Measurements from ENCODE around the gene CYTH1. TPM values are rescaled to one million over a fixed set of nuclear protein-coding genes. Genes with fewer than 3 reads are reported as not detected.

CYTH1 gene
- total RNA-seq, 1 experiment from 2014 or later = 69.2 TPM

DNA sequence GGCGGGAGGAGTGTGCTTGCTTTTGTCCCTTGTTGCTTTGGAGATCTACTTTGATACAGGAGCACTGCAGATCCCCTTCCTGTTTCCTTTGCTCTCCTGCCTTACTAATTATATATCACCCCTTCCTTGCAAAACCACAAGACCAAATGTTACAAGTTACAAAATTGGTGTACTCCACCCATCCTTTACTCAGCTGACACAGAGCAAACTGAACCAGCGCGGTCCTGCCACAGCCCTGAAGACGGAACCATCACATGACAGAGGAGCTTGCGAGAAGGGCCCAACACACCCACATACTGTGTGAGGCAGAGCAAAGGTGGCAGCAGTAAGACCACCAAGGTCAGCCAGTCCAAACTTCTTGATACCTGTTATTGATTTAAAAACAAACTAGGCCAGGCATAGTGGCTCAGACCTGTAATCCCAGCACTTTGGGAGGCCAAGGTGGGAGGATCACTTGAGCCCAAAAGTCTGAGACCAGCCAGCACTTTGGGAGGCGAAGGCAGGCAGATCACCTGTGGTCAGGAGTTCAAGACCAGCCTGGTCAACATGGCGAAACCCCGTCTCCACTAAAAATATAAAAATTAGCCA lies 33.2 kb downstream of the CYTH1 start:
- DNase-seq (ENCODE audit: low read depth, low spot score) = peak; percentile 65
- in situ Hi-C loops (cut with HindIII; ENCODE audit: low pct_unique_long_range_greater_than_20kb, low sequenced_read_pairs) = no loop called here

DNA sequence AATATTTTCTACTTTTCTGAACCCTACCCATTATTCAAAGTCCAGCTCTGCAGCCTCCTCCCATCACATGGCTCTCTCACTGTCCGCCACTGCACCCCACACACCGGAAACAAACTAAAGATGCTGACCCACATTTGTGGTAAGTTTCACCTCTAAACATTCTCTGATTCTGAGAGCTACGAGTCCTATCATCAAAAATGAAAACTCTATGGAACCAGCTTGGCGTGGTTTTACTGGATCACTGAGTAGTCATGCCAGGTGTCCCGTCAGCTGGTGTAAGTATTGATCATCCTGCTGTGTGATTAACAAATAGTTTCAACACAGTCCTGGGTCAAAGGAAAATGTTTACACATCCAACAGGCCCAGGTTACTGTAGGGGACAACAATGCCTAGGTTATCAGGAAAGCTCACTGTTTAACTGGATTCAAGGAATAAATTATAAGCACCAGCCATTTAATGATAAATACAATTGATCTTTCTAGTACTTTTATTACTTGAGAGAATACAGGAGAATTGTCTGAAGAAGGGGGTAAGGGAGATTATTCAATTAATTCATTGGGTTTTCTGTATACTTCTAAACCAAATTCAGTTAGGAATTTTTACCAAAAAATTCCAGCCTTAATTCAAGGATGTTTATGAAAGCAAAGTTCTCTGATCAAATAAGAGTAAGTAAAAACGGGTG lies 33.9 kb downstream of the CYTH1 start:
- no peak for DNase-seq (ENCODE audit: low read depth, low spot score)
- in situ Hi-C loops (cut with HindIII; ENCODE audit: low pct_unique_long_range_greater_than_20kb, low sequenced_read_pairs) = no loop called here

DNA sequence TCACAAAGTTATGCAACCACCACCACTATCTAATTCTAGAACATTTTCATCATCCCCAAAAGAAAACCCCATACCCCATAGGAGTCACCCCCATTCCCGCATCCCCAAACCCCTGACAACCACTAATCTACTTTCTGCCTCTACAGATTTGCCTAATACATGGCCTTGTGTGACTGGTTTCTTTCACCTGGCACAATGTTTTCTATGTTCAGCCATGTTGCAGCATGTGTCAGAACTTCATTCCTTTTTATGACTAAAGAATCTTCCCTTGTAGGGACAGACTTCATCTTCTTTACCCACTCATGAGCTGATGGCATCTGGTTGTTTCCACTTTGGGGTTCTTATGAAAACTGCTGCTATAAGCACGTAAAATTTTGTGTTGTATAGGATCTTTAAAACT lies 34.6 kb downstream of the CYTH1 start:
- in situ Hi-C loops (cut with HindIII; ENCODE audit: low pct_unique_long_range_greater_than_20kb, low sequenced_read_pairs) = no loop called here
- no peak for DNase-seq (ENCODE audit: low read depth, low spot score)

DNA sequence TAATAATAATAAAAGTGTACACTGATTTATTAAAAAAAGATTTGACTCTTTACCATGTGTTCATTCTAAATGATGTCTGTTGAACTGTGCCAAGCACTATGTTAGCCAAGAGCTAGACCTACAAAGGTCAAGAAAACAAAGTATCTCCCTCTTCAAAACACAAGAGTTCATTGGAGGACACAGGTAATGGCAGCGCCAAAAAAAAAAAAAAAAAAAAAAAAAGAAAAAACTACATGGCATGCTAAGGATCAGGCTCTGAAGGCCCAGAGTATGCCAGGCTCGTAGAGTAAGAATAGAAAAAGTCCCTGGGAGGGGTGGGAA lies 35.2 kb downstream of the CYTH1 start:
- in situ Hi-C loops (cut with HindIII; ENCODE audit: low pct_unique_long_range_greater_than_20kb, low sequenced_read_pairs) = no loop called here
- no peak for DNase-seq (ENCODE audit: low read depth, low spot score)

DNA sequence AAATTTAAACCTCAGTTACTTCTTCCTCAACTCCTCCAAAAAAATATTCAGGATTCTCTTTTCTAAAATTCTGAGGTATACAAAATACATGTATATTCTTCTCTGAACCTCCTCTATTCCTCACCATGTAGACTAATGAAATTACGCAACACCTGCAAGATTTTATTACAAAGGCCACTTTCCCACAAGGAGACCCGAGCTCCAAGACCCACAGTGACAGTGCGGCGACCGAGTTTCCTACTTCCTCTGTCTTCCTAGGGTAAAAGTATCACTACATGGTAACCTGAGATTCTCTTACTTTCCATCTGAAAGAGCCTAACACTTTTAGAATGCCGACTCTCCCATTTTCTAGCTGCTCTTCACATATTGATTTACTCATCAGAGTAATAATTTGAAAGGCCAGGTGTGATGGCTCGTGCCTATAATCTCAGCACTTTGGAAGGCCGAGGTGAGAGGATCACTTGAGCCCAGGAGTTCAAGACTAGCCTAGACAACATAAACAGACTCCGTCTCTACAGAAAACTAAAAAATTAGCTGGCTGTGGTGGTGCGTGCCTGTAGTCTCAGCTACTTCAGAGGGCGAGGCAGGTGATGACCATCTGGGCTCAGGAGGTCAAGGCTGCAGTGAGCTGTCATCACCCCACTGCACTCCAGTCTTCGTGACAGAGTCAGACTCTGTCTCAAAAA lies 35.7 kb downstream of the CYTH1 start:
- in situ Hi-C loops (cut with HindIII; ENCODE audit: low pct_unique_long_range_greater_than_20kb, low sequenced_read_pairs) = no loop called here

DNA sequence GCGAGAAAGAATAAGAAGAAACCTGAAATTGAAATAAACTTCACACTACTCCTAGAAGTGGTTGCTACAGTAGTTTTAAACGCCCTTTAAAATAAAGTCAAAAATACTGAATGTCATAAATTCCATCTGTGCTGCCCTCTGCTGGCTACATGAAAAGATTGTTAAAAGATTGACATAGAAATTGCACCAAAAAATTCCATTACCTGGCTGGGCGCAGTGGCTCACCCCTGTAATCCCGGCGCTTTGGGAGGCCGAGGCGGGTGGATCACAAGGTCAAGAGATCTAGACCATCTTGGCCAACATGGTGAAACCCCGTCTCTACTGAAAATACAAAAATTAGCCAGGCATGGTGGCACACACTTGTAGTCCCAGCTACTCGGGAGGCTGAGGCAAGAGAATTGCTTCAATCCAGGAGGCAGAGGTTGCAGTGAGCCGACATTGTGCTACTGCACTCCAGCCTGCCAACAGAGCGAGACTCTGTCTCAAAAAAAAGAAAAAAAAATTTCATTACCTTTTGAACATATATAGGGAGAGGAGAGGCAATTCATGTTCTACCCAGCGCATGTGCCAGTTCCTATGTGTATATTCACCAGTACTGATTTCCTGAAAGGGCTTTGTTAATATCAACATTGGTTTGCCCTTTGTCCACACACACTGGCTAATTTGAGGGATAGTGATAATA lies 36.5 kb downstream of the CYTH1 start:
- in situ Hi-C loops (cut with HindIII; ENCODE audit: low pct_unique_long_range_greater_than_20kb, low sequenced_read_pairs) = no loop called here
- peak; percentile 72 for DNase-seq (ENCODE audit: low read depth, low spot score)

More for the DNA sequence above, 35.7 kb downstream of the CYTH1 start:
- no peak for DNase-seq (ENCODE audit: low read depth, low spot score)

DNA sequence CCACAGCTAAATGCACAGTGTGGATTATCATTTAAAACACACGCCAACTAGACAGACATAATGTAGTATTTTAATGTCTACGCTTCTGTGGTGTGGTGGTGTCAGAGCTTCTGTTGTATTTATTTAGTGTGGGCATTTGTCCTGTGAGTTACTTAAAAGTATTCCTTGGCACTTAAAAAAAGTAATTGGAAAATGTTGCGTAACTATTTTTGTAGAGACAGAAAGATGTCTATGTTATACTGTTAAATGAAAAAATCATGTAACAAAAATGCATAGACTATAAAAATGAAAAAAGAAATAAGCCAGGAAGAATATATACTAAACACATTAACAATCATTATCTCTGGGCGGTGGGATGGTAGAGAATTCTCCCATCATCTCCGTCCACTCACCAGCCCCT lies 39.2 kb downstream of the CYTH1 start:
- DNase-seq (ENCODE audit: low read depth, low spot score) = no peak
- in situ Hi-C loops (cut with HindIII; ENCODE audit: low pct_unique_long_range_greater_than_20kb, low sequenced_read_pairs) = no loop called here

DNA sequence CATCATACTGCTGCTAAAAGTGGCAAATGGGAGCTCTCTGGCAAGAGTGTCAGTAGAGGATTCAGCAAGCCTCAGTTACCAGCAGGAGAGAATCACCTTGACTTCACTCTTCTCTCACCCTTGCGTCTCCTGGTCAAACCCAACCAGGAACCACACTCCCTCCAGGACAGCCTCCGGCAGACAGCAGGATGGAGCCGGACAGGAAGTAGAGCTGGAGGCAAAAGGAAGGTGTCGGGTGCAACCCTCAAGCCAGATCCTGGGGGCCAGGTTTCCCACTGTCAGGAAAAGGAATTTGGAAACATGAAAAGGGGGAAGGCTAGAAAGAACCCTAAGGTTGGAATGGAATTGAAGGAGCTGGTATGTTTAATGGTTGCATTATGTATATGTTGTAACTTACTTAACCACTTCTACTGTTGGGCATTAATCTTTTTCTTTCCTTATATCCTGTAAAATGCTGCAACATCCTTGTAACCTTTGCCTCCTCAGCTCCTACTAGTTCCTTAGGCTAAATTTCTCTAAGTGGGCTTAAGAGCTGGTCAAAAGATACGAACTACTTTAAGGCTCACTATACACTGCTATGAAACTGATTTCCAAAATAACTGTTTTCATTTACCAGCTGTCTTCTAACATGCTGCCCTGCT lies 40.3 kb downstream of the CYTH1 start:
- no peak for DNase-seq (ENCODE audit: low read depth, low spot score)
- in situ Hi-C loops (cut with HindIII; ENCODE audit: low pct_unique_long_range_greater_than_20kb, low sequenced_read_pairs) = no loop called here

DNA sequence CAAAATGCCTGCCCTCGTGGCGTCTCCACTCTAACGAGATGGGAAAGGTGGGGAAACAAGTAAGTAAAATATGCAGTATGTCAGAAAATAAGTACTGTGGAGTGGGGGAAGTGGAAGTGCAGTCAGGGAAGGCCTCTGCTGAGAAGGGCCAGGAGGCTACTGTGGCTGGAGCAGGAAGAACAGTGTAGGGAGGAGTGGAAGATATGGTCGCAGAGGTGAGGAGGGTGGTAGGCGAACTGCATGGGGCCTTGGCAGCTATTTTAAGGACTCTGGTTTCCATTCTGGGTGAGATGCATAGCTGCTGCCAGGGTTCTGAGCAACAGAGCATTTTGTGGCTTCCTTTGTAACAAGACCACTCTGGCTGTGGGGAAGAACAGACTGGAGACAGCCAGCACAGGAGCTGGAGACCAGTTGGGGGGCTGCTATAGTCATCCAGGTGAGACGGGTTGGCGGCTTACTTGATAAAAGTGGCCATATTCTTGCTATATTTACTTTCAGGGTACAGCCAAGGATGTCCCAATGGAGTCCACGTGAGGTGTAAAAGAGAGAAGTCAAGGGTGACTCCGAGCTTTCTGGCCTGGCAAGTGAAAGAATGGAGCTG lies 42.6 kb downstream of the CYTH1 start:
- no peak for DNase-seq (ENCODE audit: low read depth, low spot score)
- in situ Hi-C loops (cut with HindIII; ENCODE audit: low pct_unique_long_range_greater_than_20kb, low sequenced_read_pairs) = no loop called here

DNA sequence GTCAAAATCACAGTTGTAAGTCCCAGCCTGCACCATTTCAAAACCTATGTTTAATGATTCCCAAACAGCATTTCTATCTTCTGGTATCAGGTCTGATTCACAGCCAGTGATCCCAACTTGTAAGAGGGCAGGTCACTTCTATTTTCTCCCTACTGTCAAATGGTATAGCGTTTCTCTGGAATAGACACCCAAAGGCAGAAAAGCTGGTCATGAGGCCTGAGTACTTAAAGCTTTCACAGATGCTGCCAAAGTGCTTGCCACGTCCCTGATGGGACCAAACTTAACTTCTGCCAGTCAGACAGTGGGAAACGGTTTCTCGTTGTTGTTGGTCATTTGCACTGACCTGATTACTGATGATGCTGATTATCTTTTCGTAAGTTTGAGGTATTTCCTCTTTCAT lies 43.4 kb downstream of the CYTH1 start:
- DNase-seq (ENCODE audit: low read depth, low spot score) = no peak
- in situ Hi-C loops (cut with HindIII; ENCODE audit: low pct_unique_long_range_greater_than_20kb, low sequenced_read_pairs) = no loop called here

DNA sequence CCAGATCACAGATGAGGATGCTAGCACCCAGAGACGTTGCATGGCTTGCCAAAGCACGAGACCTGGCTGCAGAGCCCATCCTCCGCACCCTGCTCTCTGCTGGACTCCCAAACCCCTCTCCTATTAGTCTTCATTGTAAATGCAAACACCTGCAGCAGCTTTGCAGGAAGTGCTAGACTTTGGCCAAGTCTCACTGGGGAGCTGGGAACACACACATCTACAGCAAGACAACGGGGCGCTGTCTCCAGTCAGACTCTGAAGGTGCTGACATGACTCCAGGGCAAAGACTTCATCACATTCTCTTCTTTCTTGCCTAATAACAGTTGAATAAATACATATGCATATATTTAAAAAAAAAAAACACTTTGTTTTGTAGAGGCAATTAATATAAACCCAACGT lies 43.8 kb downstream of the CYTH1 start:
- in situ Hi-C loops (cut with HindIII; ENCODE audit: low pct_unique_long_range_greater_than_20kb, low sequenced_read_pairs) = no loop called here
- DNase-seq (ENCODE audit: low read depth, low spot score) = no peak

DNA sequence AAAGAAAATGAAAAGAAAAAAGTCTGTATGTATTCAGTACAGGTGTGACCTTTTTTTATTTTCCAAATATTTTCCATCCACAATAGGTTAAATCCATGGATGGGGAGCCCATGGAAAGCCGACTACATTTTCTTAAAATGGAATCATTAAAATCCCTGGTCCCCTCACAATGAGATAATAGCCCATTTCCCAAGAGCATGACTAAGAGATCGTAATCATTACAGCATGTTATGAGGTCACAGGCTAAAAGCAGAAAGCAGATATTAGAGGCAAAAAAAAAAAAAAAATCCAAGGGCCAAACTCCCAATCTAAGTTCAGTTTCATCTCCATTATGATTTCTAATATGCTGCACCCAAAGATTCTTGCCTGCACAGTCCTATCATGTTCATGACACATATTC lies 44.7 kb downstream of the CYTH1 start:
- in situ Hi-C loops (cut with HindIII; ENCODE audit: low pct_unique_long_range_greater_than_20kb, low sequenced_read_pairs) = no loop called here
- no peak for DNase-seq (ENCODE audit: low read depth, low spot score)

DNA sequence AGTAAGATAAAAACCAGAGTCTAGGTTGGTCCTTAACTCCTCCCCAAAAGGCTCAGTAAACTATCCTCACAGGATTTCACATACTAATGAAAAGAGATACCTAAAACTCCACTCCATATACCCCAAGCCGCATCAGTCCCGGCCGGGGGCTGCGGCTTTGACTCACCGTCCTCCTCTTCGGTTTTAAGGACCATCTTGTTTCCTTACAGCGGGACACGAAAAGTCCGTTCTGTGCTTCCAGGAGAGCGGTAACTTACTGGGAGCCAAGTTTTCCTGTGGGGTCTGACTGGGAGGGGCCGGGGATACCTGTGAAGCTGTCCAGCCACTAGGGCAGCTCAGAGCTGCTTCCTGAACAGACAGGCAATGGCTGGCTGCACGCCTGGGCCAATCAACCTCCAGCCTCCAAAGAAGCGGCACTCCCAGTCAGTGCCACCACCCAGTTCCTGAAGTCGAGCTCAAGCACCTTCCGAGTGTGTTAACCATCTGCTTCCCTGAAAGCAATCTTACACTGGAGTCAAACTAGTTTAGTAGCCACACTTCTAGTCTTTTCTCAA lies 45.5 kb downstream of the CYTH1 start:
- DNase-seq (ENCODE audit: low read depth, low spot score) = no peak
- in situ Hi-C loops (cut with HindIII; ENCODE audit: low pct_unique_long_range_greater_than_20kb, low sequenced_read_pairs) = no loop called here

DNA sequence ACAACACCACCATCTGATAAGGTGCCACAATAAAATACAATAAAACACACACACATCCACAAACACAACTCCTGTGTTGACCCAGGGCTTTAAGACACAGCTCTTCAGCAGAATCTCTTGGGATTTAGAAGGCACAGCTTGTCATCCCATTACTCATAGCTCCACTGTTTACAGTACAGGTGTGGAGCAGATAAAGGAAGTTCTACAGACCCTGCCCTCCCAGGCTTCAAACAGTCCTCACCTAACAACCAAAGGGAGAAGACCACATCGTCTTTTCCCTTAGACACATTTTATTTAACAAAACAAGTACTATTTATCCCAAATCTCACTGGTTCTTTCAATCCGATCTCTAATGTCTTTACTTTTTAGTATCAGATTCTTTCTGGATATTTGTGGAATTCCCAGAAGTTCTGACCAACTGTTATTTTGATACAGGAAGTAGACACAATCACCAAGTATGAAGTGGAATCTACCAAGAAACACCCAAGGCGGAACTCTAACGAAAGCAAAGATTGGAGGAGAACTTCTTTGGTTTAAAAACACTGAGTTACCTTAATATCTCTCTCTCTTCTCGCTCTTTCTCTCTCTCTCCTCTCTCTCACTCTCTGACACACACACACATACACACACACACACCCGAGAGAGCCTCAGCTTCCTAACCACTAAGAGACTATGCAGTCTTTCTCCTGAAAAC lies 46.1 kb downstream of the CYTH1 start:
- DNase-seq (ENCODE audit: low read depth, low spot score) = no peak
- in situ Hi-C loops (cut with HindIII; ENCODE audit: low pct_unique_long_range_greater_than_20kb, low sequenced_read_pairs) = no loop called here

DNA sequence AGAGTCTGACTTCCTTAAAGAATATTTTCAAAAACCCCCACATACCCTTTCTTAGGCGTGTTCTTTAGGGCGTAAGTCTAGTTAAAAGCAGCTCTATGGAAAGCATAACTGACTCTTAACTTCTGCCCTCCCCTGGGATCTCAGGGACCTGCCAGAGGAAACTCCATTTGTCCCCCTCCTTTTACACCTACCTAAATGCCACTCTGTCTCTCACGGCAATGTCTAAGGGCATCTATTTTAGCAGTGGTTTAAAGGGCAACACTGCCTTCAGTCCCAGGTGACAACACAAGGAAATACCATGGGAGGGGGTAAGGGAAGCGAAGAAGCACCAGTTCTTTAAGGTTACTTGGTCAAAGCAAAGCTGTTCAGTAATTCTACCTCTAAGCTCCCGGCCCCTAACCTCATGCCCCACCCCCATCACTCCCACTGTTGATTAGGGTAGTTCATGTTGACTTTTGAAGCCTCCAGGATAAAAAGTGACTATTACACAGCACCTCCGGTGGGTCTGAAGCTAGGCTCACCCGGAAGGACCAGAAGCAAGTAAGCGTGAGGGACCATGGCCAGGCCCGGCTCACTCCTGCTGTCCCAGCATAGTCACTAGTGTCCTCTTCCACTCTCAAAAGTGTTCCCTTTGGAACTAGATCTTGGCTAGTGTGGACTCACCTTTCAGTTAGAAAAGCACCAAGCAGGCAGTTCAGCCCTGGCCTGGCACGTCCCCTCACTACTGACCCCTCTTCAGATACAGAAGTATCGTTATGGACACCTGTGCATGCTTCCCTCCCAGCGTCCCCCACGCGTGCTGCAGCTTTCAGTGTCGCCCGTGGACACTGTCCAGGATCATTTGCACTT lies 47.1 kb downstream of the CYTH1 start:
- DNase-seq (ENCODE audit: low read depth, low spot score) = no peak
- in situ Hi-C loops (cut with HindIII; ENCODE audit: low pct_unique_long_range_greater_than_20kb, low sequenced_read_pairs) = no loop called here

DNA sequence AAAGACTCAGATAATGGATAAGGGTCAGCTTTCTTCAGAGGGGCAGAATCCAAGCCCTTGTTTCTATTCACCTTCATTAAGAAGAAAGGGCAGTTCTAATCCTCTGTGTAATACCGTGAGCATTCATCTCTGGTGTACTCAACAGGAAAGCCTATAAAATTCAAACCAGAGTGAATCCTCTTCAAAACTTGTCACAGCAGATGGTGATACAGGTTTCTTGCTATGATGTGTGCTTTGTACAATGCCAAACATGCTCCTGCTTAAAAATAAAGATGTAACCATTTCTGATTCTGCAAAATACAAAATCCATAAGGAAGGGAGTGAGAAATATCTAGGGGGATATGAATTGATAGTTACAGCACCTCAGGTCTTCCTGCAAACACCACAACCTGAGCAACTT lies 49.7 kb downstream of the CYTH1 start:
- no peak for DNase-seq (ENCODE audit: low read depth, low spot score)
- in situ Hi-C loops (cut with HindIII; ENCODE audit: low pct_unique_long_range_greater_than_20kb, low sequenced_read_pairs) = no loop called here

Measured in SK-MEL-5 (cell line).